HepG2 (cell line): ENCODE results near the gene WIPF2. TPM values are rescaled to one million over a fixed set of nuclear protein-coding genes. Genes with fewer than 3 reads are reported as not detected.

Source experiments
- ATAC-seq: fragments of 200-7000 bp; cut with Tn5 transposase; 3 replicates; pipeline ENCODE4 v1.9.1; 2020; ENCODE audit warnings: mild to moderate bottlenecking, moderate library complexity
- BruUV-seq: library from RNA; stranded (reverse); fragments of 400-500 nt; replicated peaks from 2 replicates; lab custom pipeline; 2021; lab: Mats Ljungman, UMichigan
- CTCF ChIA-PET: fragments of 300-600 bp; formaldehyde crosslinking; extraction: SDS; loops from one replicate; lab custom pipeline; 2021; ENCODE audit warnings: low total read pairs, inconsistent platforms, low intra/inter-chr PET ratio; lab: Yijun Ruan, JAX
- POLR2A ChIA-PET: fragments of 350-600 bp; sonication (Branson Sonifier 250); formaldehyde crosslinking; loops from one replicate; lab custom pipeline; 2020; ENCODE audit warnings: antibody characterized with exemption, inconsistent platforms; lab: Yijun Ruan, JAX
- DNase-seq: peaks from one replicate; pipeline ENCODE4 v3.0.0-alpha.2; 2015; ENCODE audit warnings: low spot score
- FAIRE-seq: peaks from 3 replicates; lab custom pipeline; 2011; peaks lifted over from hg19 to GRCh38; lab: Jason Lieb, UNC
- H2AFZ ChIP-seq: one replicate; pipeline ENCODE4 v1.6.1; 2011; ENCODE audit warnings: low read length, inconsistent platforms
- H3K27ac ChIP-seq: fragments of 300-600 bp; 3 replicates; pipeline ENCODE4 v1.8.0; 2011; ENCODE audit warnings: mixed run types, mild to moderate bottlenecking, mixed read lengths, low read length, inconsistent platforms; ENCODE audit not compliant: insufficient read depth; ENCODE audit errors: extremely low read length
- H3K27me3 ChIP-seq, 2 experiments: fragments of 200-600 bp in 1 of 2; 2 replicates in 1 of 2; 3 replicates in 1 of 2; pipeline versions ENCODE4 v1.6.0 to v1.8.0; 2011; ENCODE audit warnings: low read length in 2 of 2, mild to moderate bottlenecking in 2 of 2, moderate library complexity in 2 of 2, inconsistent platforms in 1 of 2; ENCODE audit not compliant: insufficient read depth in 2 of 2, control insufficient read depth in 1 of 2
- H3K36me3 ChIP-seq, 2 experiments: fragments of 200-600 bp in 1 of 2; replicated peaks in 1 of 2; 2 replicates in 1 of 2; 3 replicates in 1 of 2; pipeline versions ENCODE4 v1.5.1 to v1.8.0; 2011; ENCODE audit warnings: low read length in 2 of 2, inconsistent platforms in 1 of 2; ENCODE audit not compliant: insufficient read depth in 2 of 2, control insufficient read depth in 1 of 2
- H3K4me1 ChIP-seq: 2 replicates; pipeline ENCODE4 v1.5.1; 2012; ENCODE audit warnings: low read length, inconsistent platforms; ENCODE audit not compliant: insufficient read depth
- H3K4me2 ChIP-seq: 2 replicates; pipeline ENCODE4 v1.6.0; 2011; ENCODE audit warnings: low read depth, low read length, inconsistent platforms
- H3K4me3 ChIP-seq, 3 experiments: fragments of 200-600 bp in 1 of 3; sonication (generic), shearing (Covaris generic) in 1 of 3; replicated peaks in 1 of 3; 2 replicates each; pipeline ENCODE4 v1.5.1; 2011 to 2016; ENCODE audit warnings: low read length in 3 of 3, inconsistent platforms in 2 of 3, low read depth in 2 of 3, mild to moderate bottlenecking in 2 of 3, control low read depth in 1 of 3, mixed read lengths in 1 of 3; ENCODE audit not compliant: insufficient read depth in 1 of 3
- H3K79me2 ChIP-seq: one replicate; pipeline ENCODE4 v1.6.1; 2011; ENCODE audit warnings: low read length, inconsistent platforms; ENCODE audit not compliant: insufficient read depth
- H3K9ac ChIP-seq: 2 replicates; pipeline ENCODE4 v1.6.0; 2011; ENCODE audit warnings: mild to moderate bottlenecking, low read depth, low read length, inconsistent platforms; ENCODE audit not compliant: insufficient read depth
- H3K9me3 ChIP-seq: 2 replicates; pipeline ENCODE4 v1.5.1; 2012; ENCODE audit warnings: mild to moderate bottlenecking, low read length
- H4K20me1 ChIP-seq: 2 replicates; pipeline ENCODE4 v1.6.0; 2011; ENCODE audit warnings: inconsistent platforms, mild to moderate bottlenecking, low read length, moderate library complexity; ENCODE audit not compliant: insufficient read depth
- GZF1 ChIP-seq: sonication (generic); formaldehyde crosslinking; IDR thresholded peaks from 2 replicates; pipeline ENCODE4 v1.5.1; 2020; ENCODE audit warnings: mild to moderate bottlenecking, missing genetic modification reagents
- HIVEP1 ChIP-seq: sonication (generic); formaldehyde crosslinking; IDR thresholded peaks from 2 replicates; pipeline ENCODE4 v1.4.0; 2020; ENCODE audit warnings: mild to moderate bottlenecking, missing genetic modification reagents
- SOX6 ChIP-seq, 2 experiments: fragments of 450-650 bp in 1 of 2; sonication (generic) in 1 of 2; formaldehyde crosslinking in 1 of 2; IDR thresholded peaks; 2 replicates each; pipeline versions ENCODE4 v1.4.0 to v1.6.1; 2017 to 2020; ENCODE audit warnings: antibody characterized with exemption in 1 of 2, mild to moderate bottlenecking in 1 of 2, missing genetic modification reagents in 1 of 2
- ZMAT5 ChIP-seq: sonication (generic); formaldehyde crosslinking; IDR thresholded peaks from 2 replicates; pipeline ENCODE4 v1.5.0; 2020; ENCODE audit warnings: mild to moderate bottlenecking, low read depth, missing genetic modification reagents, borderline replicate concordance
- ZNF460 ChIP-seq: sonication (generic); formaldehyde crosslinking; IDR thresholded peaks from 2 replicates; pipeline ENCODE4 v1.5.1; 2020; ENCODE audit warnings: missing genetic modification reagents, mild to moderate bottlenecking, borderline replicate concordance
- ZNF598 ChIP-seq: sonication (generic); formaldehyde crosslinking; IDR thresholded peaks from 2 replicates; pipeline ENCODE4 v1.5.1; 2020; ENCODE audit warnings: mild to moderate bottlenecking, missing genetic modification reagents, borderline replicate concordance
- ZNF747 ChIP-seq: sonication (generic); formaldehyde crosslinking; IDR thresholded peaks from 2 replicates; pipeline ENCODE4 v1.8.1; 2023; ENCODE audit warnings: missing genetic modification reagents, mild to moderate bottlenecking, borderline replicate concordance
- ZNF800 ChIP-seq: sonication (generic); formaldehyde crosslinking; IDR thresholded peaks from 2 replicates; pipeline ENCODE4 v1.4.0; 2020; ENCODE audit warnings: missing genetic modification reagents
- WGBS: methylation state at CpG from one replicate; pipeline ENCODE4 v1.1.6; 2017; ENCODE audit warnings: low lambda C conversion rate; 5-methylcytosine and 5-hydroxymethylcytosine counted together
- in situ Hi-C: cut with HindIII; loops from 2 replicates; pipeline ENCODE4 v1.10.0; 2017; ENCODE audit warnings: low pct_unique_long_range_greater_than_20kb; ENCODE audit not compliant: extremely low pct_ligation_motif_present
- intact Hi-C: fragments of 100-400 bp; cut with micrococcal nuclease; formaldehyde crosslinking; loops from one replicate; pipeline ENCODE4 v1.10.0; 2022; ENCODE audit not compliant: unreplicated experiment
- polyA plus RNA-seq, 8 experiments: library from polyadenylated mRNA; depleted of rRNA in 3 of 8; stranded (reverse) in 7 of 8; unstranded in 1 of 8; fragments of >200 nt; fragmentation: Illumina TruSeq in 4 of 8; extraction: Trizol in 4 of 8; gene quantifications; 2 replicates each; pipeline versions ENCODE4 v1.2.1 to v1.2.3, GENCODE V29; 2011 to 2016; ENCODE audit warnings: low read depth in 4 of 8, missing spikeins in 1 of 8, mixed read lengths in 1 of 8; ENCODE audit not compliant: insufficient read depth in 1 of 8
- total RNA-seq, 5 experiments: library from RNA; depleted of rRNA; stranded (reverse); fragments of >200 nt; fragmentation: Illumina TruSeq; extraction: Trizol; gene quantifications; 2 replicates each; pipeline ENCODE4 v1.2.3, GENCODE V29; 2016; ENCODE audit warnings: low read depth in 1 of 5

Gene WIPF2
- total and polyA plus RNA-seq, 2 of the 13 experiments (the other 11 are each of a cell fraction or from before 2014, with no cell fraction given): 7.2 to 10.8 TPM

GRCh38 chr17:40264458-40265185 lies 45.5 kb downstream of the WIPF2 start (continued):
- no peak for TF ChIP-seq ZNF800 (CRISPR knock-in tag)

GRCh38 chr17:40265337-40265736 lies 46.2 kb downstream of the WIPF2 start:
- ATAC-seq (no peak), DNase-seq (no peak), FAIRE-seq (no peak)
- H3K4me1 ChIP-seq: peaks cover 15% of the 10 kb centered on the region
- H3K4me2 ChIP-seq: no peak overlapping the region
- no peaks in the 10 kb centered on the region for H4K20me1 ChIP-seq
- in situ Hi-C loops: no loop called here
- no peaks in the 10 kb centered on the region for H3K79me2 ChIP-seq
- WGBS: 96% methylated on average over 5 of the region's 5 CpGs
- H3K9ac ChIP-seq: no peak overlapping the region
- H3K27ac ChIP-seq: no peak overlapping the region
- no peak overlapping the region for H2AFZ ChIP-seq
- intact Hi-C loops: no loop called here
- ChIA-PET POLR2A (no interaction called here), CTCF (no interaction called here)
- BruUV-seq: no TSS peak
- no peaks in the 10 kb centered on the region for H3K9me3 ChIP-seq
- TF ChIP-seq HIVEP1 (no peak), GZF1 (CRISPR knock-in tag) (no peak), ZNF460 (CRISPR knock-in tag) (no peak), ZMAT5 (CRISPR knock-in tag) (no peak), ZNF598 (CRISPR knock-in tag) (no peak), ZNF747 (no peak), SOX6 (IDR thresholded peaks at IDR 0.05) (no peak), SOX6 (CRISPR knock-in tag; IDR thresholded peaks at IDR 0.05) (no peak)
- H3K36me3 ChIP-seq: peaks cover 38 to 55% of the 10 kb centered on the region in 2 experiments
- H3K4me3 ChIP-seq: no peak overlapping the region
- no peaks in the 10 kb centered on the region for H3K27me3 ChIP-seq
